Neural progenitor cell (in vitro differentiated cells): ENCODE results near the gene POLA2. TPM values are rescaled to one million over a fixed set of nuclear protein-coding genes. Genes with fewer than 3 reads are reported as not detected.

ENCODE experiments used
- DNase-seq: peaks from one replicate; pipeline ENCODE4 v3.0.0-alpha.2; 2016; ENCODE audit warnings: low spot score
- H2AFZ ChIP-seq: fragments of 200-600 bp; sonication (generic); replicated peaks from 2 replicates; pipeline ENCODE4 v1.6.1; 2016; ENCODE audit warnings: antibody characterized with exemption
- H3F3A ChIP-seq: fragments of 200-600 bp; sonication (generic); 2 replicates; pipeline ENCODE4 v1.6.1; 2016; ENCODE audit warnings: antibody characterized with exemption, low read depth
- H3K27ac ChIP-seq: fragments of 200-600 bp; sonication (generic); 2 replicates; pipeline ENCODE4 v1.5.1; 2016; ENCODE audit warnings: mild to moderate bottlenecking
- H3K27me3 ChIP-seq: fragments of 200-600 bp; sonication (generic); 2 replicates; pipeline ENCODE4 v1.6.1; 2016; ENCODE audit warnings: mild to moderate bottlenecking, moderate library complexity
- H3K36me3 ChIP-seq: fragments of 200-600 bp; sonication (generic); 2 replicates; pipeline ENCODE4 v1.5.1; 2016
- H3K4me1 ChIP-seq: fragments of 200-600 bp; sonication (generic); 2 replicates; pipeline ENCODE4 v1.6.1; 2016; ENCODE audit warnings: mixed run types
- H3K4me2 ChIP-seq: fragments of 200-600 bp; sonication (generic); 2 replicates; pipeline ENCODE4 v1.6.1; 2016
- H3K4me3 ChIP-seq: fragments of 200-600 bp; sonication (generic); 2 replicates; pipeline ENCODE4 v1.5.1; 2016
- H3K79me2 ChIP-seq: fragments of 200-600 bp; sonication (generic); 2 replicates; pipeline ENCODE4 v1.6.1; 2016; ENCODE audit warnings: low read depth
- H3K9ac ChIP-seq: fragments of 200-600 bp; sonication (generic); 2 replicates; pipeline ENCODE4 v1.6.1; 2016
- H3K9me3 ChIP-seq: fragments of 200-600 bp; sonication (generic); 2 replicates; pipeline ENCODE4 v1.5.1; 2016; ENCODE audit warnings: low read depth
- H4K20me1 ChIP-seq: fragments of 200-600 bp; sonication (generic); 2 replicates; pipeline ENCODE4 v1.6.1; 2016; ENCODE audit warnings: low read depth
- H3K27ac Mint-ChIP-seq: 3 replicates; pipeline ENCODE4 v1.8.0; 2021; ENCODE audit warnings: mixed read lengths
- H3K27me3 Mint-ChIP-seq: 2 replicates; pipeline ENCODE4 v1.8.0; 2022; ENCODE audit warnings: low read depth, mild to moderate bottlenecking, inconsistent platforms, moderate library complexity, mixed read lengths; ENCODE audit not compliant: insufficient read depth
- H3K36me3 Mint-ChIP-seq: 3 replicates; pipeline ENCODE4 v1.8.0; 2021; ENCODE audit warnings: mixed read lengths
- H3K4me1 Mint-ChIP-seq: 3 replicates; pipeline ENCODE4 v1.8.0; 2021; ENCODE audit warnings: mixed read lengths
- H3K4me3 Mint-ChIP-seq: 3 replicates; pipeline ENCODE4 v1.8.0; 2021; ENCODE audit warnings: mild to moderate bottlenecking, moderate library complexity, mixed read lengths
- H3K9me3 Mint-ChIP-seq: 3 replicates; pipeline ENCODE4 v1.8.0; 2020; ENCODE audit warnings: mixed read lengths
- EZH2 ChIP-seq: fragments of 200-600 bp; sonication (generic); IDR thresholded peaks from 2 replicates; pipeline ENCODE4 v1.6.1; 2017; ENCODE audit warnings: antibody characterized with exemption, mild to moderate bottlenecking, moderate library complexity
- EZH2phosphoT487 ChIP-seq: fragments of 200-600 bp; sonication (generic); IDR thresholded peaks from 2 replicates; pipeline ENCODE4 v1.6.1; 2017; ENCODE audit warnings: antibody characterized with exemption
- total RNA-seq: library from RNA; depleted of rRNA; stranded (reverse); fragments of >200 nt; gene quantifications from 2 replicates; pipeline ENCODE4 v1.2.3, GENCODE V29; 2015; ENCODE audit warnings: low replicate concordance
- TF ChIP-seq, protein P1 (sequence below): fragments of 200-600 bp; sonication (generic); IDR thresholded peaks from 2 replicates; pipeline ENCODE4 v1.5.1; 2017; ENCODE audit warnings: antibody characterized with exemption, mild to moderate bottlenecking

Gene POLA2
- total RNA-seq, 1 donor from 2014 or later = 33.3 TPM

DNA sequence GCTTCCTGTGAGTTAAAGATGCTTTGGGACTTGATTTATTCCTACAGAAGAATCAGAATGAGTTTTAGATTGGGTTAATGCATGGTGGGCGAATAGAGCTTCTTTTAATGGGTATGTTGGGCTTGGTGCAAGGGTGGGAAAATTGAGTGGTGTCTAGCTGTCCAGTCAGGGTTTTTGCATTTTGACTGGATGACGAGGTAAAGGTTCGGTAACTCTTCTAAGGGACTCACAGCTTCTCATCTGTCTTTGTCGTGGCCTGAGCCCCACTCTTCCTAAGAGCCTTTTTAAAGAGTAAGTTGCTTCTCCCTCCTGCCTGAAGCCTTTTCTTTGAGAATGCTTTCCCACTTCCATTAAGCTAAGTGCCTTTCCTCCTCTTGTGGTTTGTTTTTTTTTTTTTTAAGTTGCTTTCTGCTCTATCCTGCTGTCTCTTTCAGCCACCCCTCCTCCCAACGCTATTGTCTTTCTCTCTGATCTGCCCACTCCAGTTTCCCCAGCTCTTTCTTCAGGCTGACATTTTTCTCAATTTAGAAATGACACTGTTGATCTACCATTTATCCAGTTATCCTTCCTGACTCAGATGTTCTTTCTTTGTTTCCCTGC, 73.0 kb downstream of the POLA2 start:
- Histone ChIP-seq H3K9ac (peak overlapping the region; percentile 63), H4K20me1 (peaks cover 50% of the 10 kb centered on the region), H3K27me3 (peaks cover under 1% of the 10 kb centered on the region), H3K36me3 (no peaks in the 10 kb centered on the region), H3K27ac (peak overlapping the region; percentile 18), H2AFZ (no peak overlapping the region), H3F3A (peaks cover 25% of the 10 kb centered on the region), H3K4me1 (peaks cover 5% of the 10 kb centered on the region), H3K79me2 (peaks cover 64% of the 10 kb centered on the region), H3K4me2 (peak overlapping the region; percentile 85), H3K4me3 (peak overlapping the region; percentile 74), H3K9me3 (no peaks in the 10 kb centered on the region)
- peak; percentile 26 for DNase-seq
- TF ChIP-seq EZH2 (no peak), EZH2phosphoT487 (no peak)
- TF ChIP-seq, protein P1, sequence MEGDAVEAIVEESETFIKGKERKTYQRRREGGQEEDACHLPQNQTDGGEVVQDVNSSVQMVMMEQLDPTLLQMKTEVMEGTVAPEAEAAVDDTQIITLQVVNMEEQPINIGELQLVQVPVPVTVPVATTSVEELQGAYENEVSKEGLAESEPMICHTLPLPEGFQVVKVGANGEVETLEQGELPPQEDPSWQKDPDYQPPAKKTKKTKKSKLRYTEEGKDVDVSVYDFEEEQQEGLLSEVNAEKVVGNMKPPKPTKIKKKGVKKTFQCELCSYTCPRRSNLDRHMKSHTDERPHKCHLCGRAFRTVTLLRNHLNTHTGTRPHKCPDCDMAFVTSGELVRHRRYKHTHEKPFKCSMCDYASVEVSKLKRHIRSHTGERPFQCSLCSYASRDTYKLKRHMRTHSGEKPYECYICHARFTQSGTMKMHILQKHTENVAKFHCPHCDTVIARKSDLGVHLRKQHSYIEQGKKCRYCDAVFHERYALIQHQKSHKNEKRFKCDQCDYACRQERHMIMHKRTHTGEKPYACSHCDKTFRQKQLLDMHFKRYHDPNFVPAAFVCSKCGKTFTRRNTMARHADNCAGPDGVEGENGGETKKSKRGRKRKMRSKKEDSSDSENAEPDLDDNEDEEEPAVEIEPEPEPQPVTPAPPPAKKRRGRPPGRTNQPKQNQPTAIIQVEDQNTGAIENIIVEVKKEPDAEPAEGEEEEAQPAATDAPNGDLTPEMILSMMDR = no peak
- Mint-ChIP-seq H3K27ac (peak overlapping the region; percentile 40), H3K36me3 (peaks cover 4% of the 10 kb centered on the region), H3K4me1 (peaks cover 22% of the 10 kb centered on the region), H3K27me3 (peaks cover 6% of the 10 kb centered on the region), H3K4me3 (peak overlapping the region; percentile 93), H3K9me3 (no peaks in the 10 kb centered on the region)

DNA sequence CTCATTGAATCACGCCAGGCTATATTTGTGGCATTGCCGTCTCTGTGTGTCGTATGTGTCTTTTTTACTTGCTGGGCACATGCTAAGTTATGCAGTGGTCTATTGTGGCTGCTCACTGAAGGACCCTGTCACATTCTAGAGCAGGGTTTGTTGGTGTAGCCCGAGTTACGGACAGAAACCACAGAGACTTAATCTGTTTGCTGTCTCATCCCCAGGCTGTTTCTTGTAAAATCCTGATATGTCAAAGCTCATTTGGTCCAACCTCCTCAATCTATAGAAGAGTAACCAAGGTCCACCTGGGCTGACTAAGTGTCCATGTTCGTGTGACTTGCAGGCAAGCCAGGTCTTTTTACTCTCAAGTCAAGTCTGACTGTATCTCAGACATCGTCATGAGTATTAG, 76.9 kb downstream of the POLA2 start:
- Mint-ChIP-seq H3K27ac (no peak overlapping the region), H3K4me3 (no peak overlapping the region), H3K4me1 (peaks cover 20% of the 10 kb centered on the region), H3K36me3 (peaks cover 20% of the 10 kb centered on the region), H3K9me3 (no peaks in the 10 kb centered on the region), H3K27me3 (peaks cover 3% of the 10 kb centered on the region)
- DNase-seq = no peak
- peaks cover 8% of the 10 kb centered on the region for H3K36me3 ChIP-seq
- no peak overlapping the region for H3K4me2 ChIP-seq
- no peaks in the 10 kb centered on the region for H3K9me3 ChIP-seq
- TF ChIP-seq EZH2 (no peak), EZH2phosphoT487 (no peak)
- TF ChIP-seq, protein P1 = no peak
- H3K4me3 ChIP-seq = no peak overlapping the region
- peaks cover 72% of the 10 kb centered on the region for H3K79me2 ChIP-seq
- no peak overlapping the region for H3K27ac ChIP-seq
- peaks cover 74% of the 10 kb centered on the region for H4K20me1 ChIP-seq
- no peaks in the 10 kb centered on the region for H3K27me3 ChIP-seq
- H3K4me1 ChIP-seq = peaks cover 5% of the 10 kb centered on the region
- peaks cover 13% of the 10 kb centered on the region for H3F3A ChIP-seq
- no peak overlapping the region for H3K9ac ChIP-seq
- no peak overlapping the region for H2AFZ ChIP-seq

DNA sequence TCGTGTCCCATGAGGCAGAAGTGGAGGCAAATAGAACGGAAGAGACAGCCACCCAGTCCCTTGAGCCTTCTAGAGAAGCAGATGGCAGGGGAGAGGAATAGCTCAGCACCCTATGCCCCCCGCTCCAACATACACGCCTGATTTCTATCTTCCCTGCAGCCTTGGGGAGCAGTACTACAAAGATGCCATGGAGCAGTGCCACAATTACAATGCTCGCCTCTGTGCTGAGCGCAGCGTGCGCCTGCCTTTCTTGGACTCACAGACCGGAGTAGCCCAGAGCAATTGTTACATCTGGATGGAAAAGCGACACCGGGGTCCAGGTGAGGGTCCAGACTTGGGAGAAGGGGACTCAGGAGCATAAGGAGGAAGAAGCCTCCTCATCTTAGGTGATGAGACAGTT, 78.5 kb downstream of the POLA2 start:
- Histone ChIP-seq H3K36me3 (peaks cover 8% of the 10 kb centered on the region), H3K9ac (no peak overlapping the region), H3K4me3 (no peak overlapping the region), H3K27ac (no peak overlapping the region), H3K27me3 (no peaks in the 10 kb centered on the region), H2AFZ (no peak overlapping the region), H3K4me1 (peaks cover 3% of the 10 kb centered on the region), H3K79me2 (peaks cover 56% of the 10 kb centered on the region), H4K20me1 (peaks cover 67% of the 10 kb centered on the region), H3F3A (peaks cover 3% of the 10 kb centered on the region), H3K9me3 (no peaks in the 10 kb centered on the region), H3K4me2 (no peak overlapping the region)
- H3K36me3 Mint-ChIP-seq = peaks cover 29% of the 10 kb centered on the region
- TF ChIP-seq EZH2phosphoT487 (no peak), EZH2 (no peak)
- TF ChIP-seq, protein P1 = no peak
- H3K9me3 Mint-ChIP-seq = no peaks in the 10 kb centered on the region
- H3K4me3 Mint-ChIP-seq = no peak overlapping the region
- peaks cover 2% of the 10 kb centered on the region for H3K27me3 Mint-ChIP-seq
- H3K4me1 Mint-ChIP-seq = peaks cover 10% of the 10 kb centered on the region
- no peak for DNase-seq
- no peak overlapping the region for H3K27ac Mint-ChIP-seq
